GM19240 (cell line): ENCODE data around the gene ANKS1A.
"Not testable (repeated sequence)": the region's sequence is repeated elsewhere in the genome, so short reads cannot be mapped to it uniquely, and the experiment has no call there.

Source experiments
- DNase-seq: peaks from one replicate; pipeline ENCODE4 v3.0.0; 2011; ENCODE audit warnings: low spot score; ENCODE audit not compliant: insufficient read length

The ANKS1A gene

GRCh38 chr6:34888874-34889555, at the start of gene ANKS1A:
TSS of gene ANKS1A (plus strand) at chr6:34889255. CDS start at chr6:34889403, 148 bp downstream.
- peak; percentile 40 for DNase-seq

- DNase-seq, result no peak
Observed at GRCh38 chr6:34839666-34840352, 49.2 kb upstream of the ANKS1A start.

GRCh38 chr6:34849066-34849465, 40.0 kb upstream of the ANKS1A start:
- not testable (repeated sequence) for DNase-seq

GRCh38 chr6:34851361-34851760, 37.7 kb upstream of the ANKS1A start:
- DNase-seq, result no peak

- no peak for DNase-seq
Observed at GRCh38 chr6:34852406-34853085, 36.5 kb upstream of the ANKS1A start.

GRCh38 chr6:34855463-34855862, 33.6 kb upstream of the ANKS1A start:
- DNase-seq, result no peak

- no peak for DNase-seq
Observed at GRCh38 chr6:34858681-34859080, 30.4 kb upstream of the ANKS1A start.

- no peak for DNase-seq
Observed at GRCh38 chr6:34859951-34860350, 29.1 kb upstream of the ANKS1A start.

- no peak for DNase-seq
Observed at GRCh38 chr6:34860776-34861175, 28.3 kb upstream of the ANKS1A start.

GRCh38 chr6:34864007-34864406, 25.0 kb upstream of the ANKS1A start:
- DNase-seq, result no peak

GRCh38 chr6:34865107-34865506, 23.9 kb upstream of the ANKS1A start:
- DNase-seq, result no peak

GRCh38 chr6:34866509-34866908, 22.5 kb upstream of the ANKS1A start:
- DNase-seq, result no peak

- DNase-seq, result no peak
Observed at GRCh38 chr6:34867484-34867883, 21.6 kb upstream of the ANKS1A start.

GRCh38 chr6:34871853-34872252, 17.2 kb upstream of the ANKS1A start:
- no peak for DNase-seq

GRCh38 chr6:34872332-34872731, 16.7 kb upstream of the ANKS1A start:
- no peak for DNase-seq

- DNase-seq, result no peak
Observed at GRCh38 chr6:34875292-34876213, 13.5 kb upstream of the ANKS1A start.

- no peak for DNase-seq
Observed at GRCh38 chr6:34876472-34876871, 12.6 kb upstream of the ANKS1A start.

GRCh38 chr6:34877259-34877658, 11.8 kb upstream of the ANKS1A start:
- DNase-seq, result no peak

- DNase-seq, result no peak
Observed at GRCh38 chr6:34877869-34878485, 11.1 kb upstream of the ANKS1A start.

GRCh38 chr6:34884073-34884472, 5.0 kb upstream of the ANKS1A start:
- DNase-seq, result not testable (repeated sequence)

GRCh38 chr6:34884996-34885395, 4.1 kb upstream of the ANKS1A start:
- DNase-seq, result no peak
